Left cardiac atrium (tissue), 4 donors: ENCODE results near the gene LSM3. TPM values are rescaled to one million over a fixed set of nuclear protein-coding genes. Genes with fewer than 3 reads are reported as not detected.

Experiments used
- ATAC-seq, 2 donors: fragments of 200-7000 bp; cut with Tn5 transposase; one replicate each; pipeline ENCODE4 v1.9.1; 2020; ENCODE audit warnings: mild to moderate bottlenecking in 2 of 2, moderate library complexity in 2 of 2
- DNase-seq: peaks from one replicate; pipeline ENCODE4 v3.0.0-alpha.2; 2020
- intact Hi-C, 2 donors: fragments of 100-400 bp; cut with DNase I; formaldehyde crosslinking; loops; one replicate each; pipeline versions ENCODE4 v1.14.1 to v1.15.1; 2022 to 2023
- total RNA-seq, 2 donors: library from RNA; stranded (reverse); fragmentation: NEBNext Ultra II Directional; extraction: Animal tissue kit (Norgen Biotek cat#: 25700); gene quantifications; one replicate each; pipeline ENCODE4 v1.2.1, GENCODE V29; 2021
- donor health status: DM: no; HTN: yes; CAD: no.
- donor health status: DM: no; HTN: yes; CAD: no; lungs with severe emphysema.
- donor health status: DM: yes; HTN: yes; CAD: no.
- donor health status: Dilated cardiomyopathy.

Gene LSM3
- total RNA-seq, 2 donors from 2014 or later = 15.8 to 17.5 TPM

DNA sequence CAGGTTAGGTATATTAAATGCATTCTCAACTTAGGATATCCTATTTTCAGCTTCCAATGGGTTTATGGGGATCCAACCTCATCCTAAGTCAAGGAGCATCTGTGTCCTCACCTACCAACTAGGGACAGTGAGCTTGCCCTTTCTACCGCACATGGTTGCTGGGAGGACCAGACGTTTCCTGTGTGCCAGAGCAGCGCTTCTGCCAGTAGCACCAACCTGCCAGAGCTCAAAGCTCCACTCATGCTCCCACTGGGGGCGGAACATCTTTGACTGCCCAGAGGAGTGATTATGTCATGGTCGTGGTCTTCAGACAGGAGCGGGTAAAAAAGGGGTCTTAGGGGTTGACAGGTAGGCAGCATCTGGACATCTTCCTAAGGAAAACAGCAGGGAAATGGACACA is 25.0 kb upstream of the LSM3 start:
- intact Hi-C loops = no loop called here
- no peak for DNase-seq
- ATAC-seq = no peak

DNA sequence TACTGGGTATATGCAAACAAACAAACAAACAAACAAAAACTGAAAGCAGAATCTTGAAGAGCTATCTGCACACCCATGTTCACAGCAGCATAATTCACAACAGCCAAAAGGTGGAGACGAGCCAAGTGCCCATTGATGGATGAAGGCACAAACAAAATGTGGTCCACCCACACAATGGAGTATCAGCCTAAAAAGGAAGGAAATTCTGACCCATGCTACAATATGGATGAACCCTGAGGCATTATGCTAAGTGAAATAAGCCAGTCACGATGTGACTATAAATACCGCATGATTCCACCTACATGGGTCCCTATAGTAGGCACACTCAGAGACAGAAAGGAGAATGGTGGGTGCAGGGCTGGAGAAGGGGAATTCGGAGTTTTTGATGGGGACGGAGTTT is 24.3 kb upstream of the LSM3 start:
- DNase-seq = no peak
- no peak for ATAC-seq
- intact Hi-C loops = no loop called here

DNA sequence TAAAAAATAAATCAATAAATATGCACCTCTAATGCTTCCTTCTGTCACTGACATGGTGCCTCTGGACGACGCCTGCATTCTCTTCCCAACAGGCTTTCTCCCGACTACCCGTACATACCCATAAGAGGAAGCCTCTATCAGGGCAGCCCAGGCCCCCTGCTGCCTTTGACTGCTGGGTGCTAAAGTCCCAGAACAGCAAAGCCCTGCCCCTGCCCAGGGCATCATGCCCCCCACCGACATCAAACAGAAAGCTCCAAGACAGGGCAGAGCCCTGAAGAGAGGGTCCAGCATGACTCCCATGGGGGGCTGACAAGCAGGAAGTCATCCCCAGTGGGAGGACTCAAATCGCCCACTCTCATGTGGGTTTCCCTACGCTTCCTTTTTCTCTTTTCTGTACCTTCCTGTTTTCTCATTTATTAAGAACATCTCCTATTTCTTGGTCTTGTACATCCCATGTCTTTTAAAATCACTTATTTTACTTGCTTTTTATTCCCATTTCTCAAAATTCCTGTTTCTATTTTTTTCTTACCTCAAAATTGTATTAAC is 23.6 kb upstream of the LSM3 start:
- intact Hi-C loops = no loop called here
- ATAC-seq = no peak
- no peak for DNase-seq

DNA sequence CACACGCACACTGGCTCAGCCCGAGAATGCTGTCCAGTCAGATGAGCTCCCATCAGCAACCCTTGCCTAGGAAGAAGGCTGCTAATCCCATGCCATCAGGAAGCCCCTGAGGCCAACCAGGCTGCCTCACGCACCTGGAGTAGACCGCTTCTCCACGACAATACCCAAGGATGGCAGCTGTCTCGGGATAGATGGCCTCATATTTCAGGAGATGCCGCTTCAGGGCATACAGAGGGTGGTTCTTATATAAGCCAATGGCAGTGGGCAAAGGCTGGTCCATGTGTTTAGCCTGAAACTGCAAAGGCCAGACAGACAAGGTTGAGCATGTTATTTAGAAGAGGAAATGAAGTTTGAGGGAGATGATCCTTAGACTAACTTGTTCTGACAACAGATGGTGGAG is 22.4 kb upstream of the LSM3 start:
- no peak for DNase-seq
- no peak for ATAC-seq
- intact Hi-C loops = no loop called here

DNA sequence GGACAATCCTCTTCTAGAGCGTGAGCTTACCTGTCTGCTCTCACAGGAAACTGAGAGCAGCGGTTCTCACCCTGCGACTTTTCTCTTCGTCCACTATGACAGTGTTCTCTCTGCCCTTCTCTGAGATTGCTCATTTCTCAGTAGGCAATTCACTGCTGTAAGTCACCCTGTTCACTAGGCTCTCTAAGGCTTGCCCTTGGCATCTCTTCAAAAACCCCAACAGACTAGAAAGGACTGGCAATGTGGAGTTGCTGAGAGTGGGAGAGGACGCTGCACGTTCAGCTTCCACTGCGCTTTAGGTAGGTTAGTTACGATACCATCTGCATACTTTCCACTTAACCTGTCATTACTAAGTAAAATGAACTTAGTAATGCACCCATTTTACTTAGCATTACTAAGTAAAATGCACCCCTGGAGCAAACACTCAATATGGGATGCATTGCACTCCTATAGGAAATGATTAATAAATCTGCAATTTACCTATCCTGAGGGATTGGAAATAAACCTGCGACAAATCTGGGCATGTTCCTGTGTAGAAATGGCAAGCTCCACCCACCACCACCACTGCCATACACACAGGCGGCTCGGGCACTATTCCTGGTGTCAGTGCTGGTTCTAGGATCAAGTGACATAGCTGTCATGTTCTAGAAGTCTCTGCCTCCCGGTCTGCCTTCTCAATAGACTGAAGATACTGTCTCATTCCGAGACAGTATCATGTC is 21.6 kb upstream of the LSM3 start:
- intact Hi-C loops = no loop called here
- ATAC-seq = no peak

DNA sequence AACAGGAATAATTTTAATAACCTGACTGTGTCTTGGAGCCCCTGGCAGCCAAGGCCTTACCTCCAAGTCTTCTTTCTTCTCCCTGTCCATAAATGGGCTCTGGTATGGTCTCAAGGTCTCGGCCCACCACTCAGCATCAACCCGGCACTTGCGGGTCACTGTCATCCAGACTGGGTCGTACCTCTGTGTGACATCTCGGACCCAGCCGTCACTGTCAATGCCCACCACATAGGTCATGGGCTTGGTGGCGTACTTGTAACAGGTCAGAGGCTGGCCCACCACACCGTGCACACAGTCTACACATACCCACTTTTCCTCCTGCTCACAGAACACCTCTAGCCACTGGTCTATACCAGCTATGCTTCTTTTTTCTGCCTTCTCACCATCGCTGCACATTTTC is 20.7 kb upstream of the LSM3 start:
- ATAC-seq = no peak
- DNase-seq = no peak
- intact Hi-C loops = no loop called here

More for the DNA sequence above, 21.6 kb upstream of the LSM3 start:
- no peak for DNase-seq

DNA sequence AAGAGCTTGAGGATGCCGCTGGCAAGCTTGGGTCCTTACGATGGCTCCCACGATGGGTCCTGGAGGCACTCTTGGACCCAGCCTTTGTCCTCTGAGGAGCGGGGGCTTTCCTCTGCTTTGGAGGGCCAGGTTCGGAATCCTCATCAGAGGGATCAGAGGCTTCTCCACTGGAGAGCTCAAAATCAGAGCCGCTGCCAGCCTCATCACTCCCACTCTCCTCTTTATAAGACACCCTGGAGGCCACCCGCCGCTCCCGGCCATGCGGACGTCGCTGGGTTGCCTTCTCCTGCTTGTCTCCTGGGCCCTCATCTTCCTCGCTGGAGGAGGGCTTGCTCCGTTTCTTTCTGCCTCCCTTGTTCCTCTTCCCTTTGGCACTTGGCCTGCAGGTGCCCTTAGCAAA is 20.2 kb upstream of the LSM3 start:
- intact Hi-C loops = no loop called here
- ATAC-seq (no peak), DNase-seq (no peak)

DNA sequence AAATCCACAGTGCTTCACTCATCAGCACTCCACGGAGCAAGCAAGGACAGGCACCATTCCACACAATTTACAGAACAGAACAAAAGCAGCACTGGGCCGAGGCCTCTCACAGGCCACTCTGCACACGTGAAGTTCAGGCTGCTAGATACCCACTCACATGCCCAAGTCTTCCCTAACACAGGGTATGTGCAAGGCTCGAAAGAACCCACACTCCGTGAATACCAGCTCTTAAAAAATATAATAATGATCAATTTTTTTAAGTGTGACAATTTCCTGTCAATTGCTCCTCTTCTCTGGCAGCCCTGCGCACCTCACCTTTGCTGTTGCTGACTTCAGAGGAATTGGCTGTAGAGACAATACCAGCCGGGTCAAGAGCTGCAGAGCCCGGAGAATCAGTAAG is 19.2 kb upstream of the LSM3 start:
- ATAC-seq (no peak), DNase-seq (no peak)
- intact Hi-C loops = no loop called here

DNA sequence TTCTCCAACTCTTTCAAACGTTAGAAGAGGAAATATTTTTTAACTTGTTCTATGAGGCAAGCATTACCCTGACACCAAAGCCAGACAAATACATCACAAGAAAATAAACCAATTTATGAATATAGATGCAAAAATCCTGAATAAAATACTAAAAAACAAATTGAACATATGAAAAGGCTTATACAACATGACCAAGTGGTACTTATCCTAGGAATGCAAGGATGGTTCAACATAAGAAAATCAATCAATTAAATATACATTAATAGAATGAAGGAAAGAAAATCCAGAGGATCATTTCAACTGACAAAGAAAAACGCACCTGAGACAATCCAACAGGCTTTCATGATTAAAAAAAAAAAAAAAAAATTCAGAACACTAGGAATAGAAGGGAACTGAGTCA is 17.3 kb upstream of the LSM3 start:
- ATAC-seq = no peak
- intact Hi-C loops = no loop called here
- DNase-seq = no peak

DNA sequence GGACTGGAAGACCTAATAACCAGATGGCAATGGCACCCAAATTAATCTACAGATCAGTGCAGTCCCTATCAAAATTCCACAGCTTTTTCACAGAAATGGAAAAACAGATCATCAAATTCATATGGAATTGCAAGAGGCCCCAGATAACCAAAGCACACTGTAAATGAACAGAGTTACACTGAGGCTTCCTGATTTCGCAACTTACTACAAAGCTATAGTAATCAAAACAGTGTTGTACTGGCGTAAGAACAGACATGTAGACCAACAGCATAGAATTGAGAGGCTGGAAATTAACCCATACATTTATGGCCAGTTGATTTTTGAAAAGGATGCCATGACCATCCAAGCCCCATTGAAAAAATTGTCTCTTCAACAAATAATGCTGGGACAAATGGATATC is 16.4 kb upstream of the LSM3 start:
- intact Hi-C loops = no loop called here
- ATAC-seq (no peak), DNase-seq (no peak)

DNA sequence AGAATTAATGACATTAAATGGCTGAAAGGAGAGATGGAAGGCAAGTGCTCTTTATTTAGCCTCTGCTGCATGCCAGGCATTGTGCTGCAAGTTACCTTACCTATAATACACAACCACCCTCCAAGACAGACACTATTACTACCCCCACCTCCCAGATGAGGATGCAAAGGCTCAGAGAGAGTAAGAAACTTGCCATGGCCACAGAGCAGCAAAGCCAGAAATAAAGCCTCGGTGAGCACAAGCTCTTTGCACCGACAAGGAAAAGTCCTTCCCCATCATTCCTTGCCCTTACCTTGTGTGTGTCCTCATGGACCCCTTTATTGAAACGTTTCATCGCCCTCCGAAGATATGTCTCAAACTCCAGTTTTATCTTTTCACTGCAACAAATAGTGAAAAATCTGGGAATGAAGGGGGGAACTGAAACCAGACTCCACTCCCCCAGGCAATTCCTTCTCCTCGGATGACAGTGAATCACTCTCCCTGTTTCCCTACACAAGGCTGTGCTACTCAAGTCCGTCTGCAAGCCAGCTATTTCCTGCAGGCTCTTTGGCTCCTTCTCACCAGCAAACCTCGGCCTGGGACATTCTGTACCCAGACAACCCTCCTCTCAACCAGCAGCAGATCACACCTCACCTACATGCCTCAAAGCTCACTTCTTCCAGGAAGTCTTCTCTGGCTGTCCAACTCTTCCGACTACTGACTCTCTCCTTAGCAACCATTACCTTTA is 11.6 kb upstream of the LSM3 start:
- ATAC-seq (no peak), DNase-seq (no peak)
- intact Hi-C loops = no loop called here

DNA sequence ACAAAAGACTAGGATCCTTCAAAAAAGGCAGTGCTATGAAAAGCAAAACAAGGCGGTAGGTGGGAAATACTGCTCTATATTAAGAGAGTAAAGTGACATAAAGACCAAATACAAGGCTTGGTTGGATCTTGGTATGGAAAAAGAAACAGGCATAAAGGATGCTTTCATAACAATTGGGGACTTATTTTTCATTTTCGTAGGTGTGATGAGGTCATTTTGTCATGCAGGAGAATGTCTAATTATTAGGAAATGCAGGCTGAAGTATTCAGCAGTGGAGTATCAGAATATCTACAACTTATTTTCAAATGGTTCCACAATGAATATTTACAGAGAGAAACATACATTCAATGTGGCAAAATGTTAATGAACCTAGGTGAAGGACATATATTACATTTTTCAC is 9.2 kb upstream of the LSM3 start:
- DNase-seq (no peak), ATAC-seq (no peak)
- intact Hi-C loops = no loop called here

DNA sequence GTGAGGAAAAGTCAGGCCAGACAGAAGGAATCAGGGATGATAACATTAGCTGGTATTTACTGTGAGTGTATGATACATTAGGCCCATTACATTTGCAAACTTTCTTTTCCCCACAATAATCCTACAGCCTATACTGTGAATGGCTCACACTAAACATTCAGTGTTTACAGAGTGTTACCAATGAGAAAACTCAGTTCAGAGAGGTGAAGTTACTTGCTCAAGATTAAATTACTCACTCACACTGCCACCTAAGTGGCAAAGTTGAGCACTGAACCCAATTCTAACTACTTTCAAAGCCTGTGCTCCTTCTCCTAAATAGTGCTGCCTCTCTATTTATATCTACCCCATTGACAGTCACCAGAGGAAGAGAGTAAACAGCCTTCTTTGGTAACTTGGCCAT is 8.7 kb upstream of the LSM3 start:
- DNase-seq (no peak), ATAC-seq (no peak)
- intact Hi-C loops = no loop called here

DNA sequence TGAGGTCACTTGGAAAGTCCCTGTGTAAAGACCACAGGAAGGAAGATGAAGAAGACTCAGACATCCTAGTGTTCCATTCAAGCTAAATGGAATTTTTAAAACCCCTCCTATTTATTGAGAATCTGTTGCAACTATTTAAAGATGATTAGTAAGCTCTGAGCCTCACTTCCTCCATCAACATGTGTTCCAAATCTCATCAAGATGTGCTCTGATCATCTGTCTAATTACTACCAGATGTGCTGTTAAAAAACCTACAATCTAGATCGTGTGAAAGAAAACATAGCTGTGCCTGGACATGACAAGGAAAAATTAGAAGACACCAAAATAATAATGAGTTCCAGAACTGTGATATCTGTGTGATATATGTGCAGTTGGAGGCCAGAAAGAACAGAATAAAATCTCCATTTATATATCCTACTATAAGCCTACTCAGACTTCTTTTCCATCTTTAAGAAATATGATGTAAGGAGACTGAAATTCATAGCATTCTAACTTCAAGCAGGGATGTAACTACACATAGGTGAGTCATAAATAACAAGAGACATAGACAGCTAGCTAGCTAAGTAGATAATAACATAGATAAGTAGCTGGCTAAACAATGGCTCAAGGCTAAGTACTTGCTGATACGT is 8.0 kb upstream of the LSM3 start:
- DNase-seq (no peak), ATAC-seq (no peak)
- intact Hi-C loops = no loop called here

DNA sequence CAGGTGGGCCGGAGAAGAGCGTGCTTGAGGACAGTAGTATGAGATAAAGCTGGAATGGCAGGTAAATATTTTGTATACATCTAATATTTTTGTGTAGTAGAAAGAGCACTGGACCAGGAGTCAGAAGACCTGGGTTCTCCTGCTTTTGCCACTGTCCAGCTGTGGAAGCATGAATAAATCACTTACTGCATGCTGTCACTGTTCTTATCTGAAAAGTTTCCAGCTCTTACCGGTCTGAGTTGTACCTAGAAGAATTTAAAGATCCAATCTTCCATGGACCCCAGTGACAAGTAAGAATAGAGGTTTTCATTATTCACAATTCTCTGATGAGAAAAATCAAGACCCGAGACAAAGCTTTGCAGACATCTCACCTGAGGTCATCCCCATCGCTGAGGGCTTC is 6.1 kb upstream of the LSM3 start:
- intact Hi-C loops = no loop called here
- DNase-seq (no peak), ATAC-seq (no peak)

DNA sequence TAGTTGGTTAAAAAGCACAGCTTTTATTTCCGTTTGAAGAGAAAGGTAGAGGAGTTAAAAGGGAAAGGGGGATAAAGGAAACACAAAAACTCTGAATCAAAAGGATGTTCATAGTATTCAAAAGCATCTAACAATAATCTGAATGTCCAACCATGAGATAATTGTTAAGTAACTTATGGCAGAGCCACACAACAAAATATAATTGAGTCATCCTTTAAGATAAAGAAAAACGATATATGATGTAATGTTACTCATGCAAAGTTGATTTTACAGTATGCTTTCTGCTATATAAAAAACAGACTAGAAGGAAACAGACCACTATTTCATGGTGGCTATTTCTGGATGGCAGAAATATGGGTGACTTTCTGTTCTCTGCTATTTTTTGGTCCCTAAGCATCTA is 4.1 kb upstream of the LSM3 start:
- intact Hi-C loops = no loop called here
- ATAC-seq = no peak

DNA sequence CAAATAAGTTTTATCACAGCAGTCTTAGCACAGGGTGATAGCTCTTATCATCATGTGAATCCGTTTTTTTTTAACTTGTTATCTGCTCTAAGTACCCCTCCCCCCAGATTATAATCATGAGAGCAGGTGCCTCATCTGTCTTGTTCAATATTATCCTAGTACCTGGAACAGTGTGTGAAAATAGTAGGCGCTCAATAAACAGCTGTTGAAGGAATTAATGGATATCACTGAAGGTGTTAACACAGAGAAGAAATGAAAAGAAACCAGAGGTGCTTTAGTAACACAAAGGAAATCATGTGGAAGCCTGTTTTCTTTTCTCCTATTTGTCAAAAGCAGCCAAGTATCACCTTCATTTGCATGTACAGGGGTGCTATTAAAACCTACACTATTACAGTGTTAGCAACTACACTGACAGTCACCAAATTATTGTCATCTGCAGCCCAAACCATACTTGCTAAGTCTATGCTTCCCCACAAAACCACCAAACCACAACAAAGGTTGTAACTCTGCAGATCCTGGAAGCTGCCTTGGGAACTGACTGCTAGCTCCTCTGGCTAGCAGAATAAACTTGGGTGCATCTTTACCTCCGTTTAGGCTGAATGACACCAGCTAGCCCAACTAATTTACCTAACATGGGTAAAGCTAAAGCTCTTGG is 3.1 kb upstream of the LSM3 start:
- intact Hi-C loops = loop anchor here (5.0 kb wide), 3 partner anchors 43 to 518 kb away; partner anchors contain the start of gene TMEM43 (in 1 of the 2)
- DNase-seq = no peak
- ATAC-seq = no peak

More for the DNA sequence above, 4.1 kb upstream of the LSM3 start:
- DNase-seq = no peak

DNA sequence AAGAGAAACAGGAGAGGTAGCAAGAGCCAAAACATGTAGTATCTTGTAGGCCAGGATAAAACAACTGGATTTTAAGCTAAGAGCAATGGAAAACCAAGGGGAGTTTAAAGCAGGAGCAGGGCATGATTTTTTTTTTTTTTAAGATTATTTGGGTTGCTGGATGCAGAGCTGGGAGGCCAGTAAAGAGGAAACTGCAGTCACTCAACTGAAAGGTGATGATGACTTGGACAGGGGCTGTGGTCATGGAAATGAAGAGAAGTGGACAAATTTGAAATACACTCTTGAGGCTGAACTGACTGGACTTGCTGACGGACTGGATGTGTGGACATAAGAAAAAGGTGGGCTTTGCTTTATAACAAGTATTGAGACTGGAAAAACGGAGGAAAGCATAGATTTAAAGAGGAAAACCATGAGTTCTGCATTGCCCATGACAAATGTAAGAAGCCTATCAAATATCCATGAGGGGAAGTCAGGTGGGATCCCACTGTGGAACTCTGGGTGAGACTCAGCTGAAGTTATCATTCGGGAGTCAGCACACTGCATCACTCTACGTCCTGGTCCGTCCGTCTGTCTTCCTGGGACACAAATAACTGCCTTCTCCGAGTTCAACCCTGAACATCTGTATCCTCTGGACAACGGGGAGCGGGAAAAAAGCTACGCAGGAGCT is 904 bp upstream of the LSM3 start:
- peak in 1 of 2 donors; percentile 68 for ATAC-seq
- DNase-seq = no peak
- intact Hi-C loops = loop anchor here (5.0 kb wide), 3 partner anchors 45 to 520 kb away; partner anchors contain the start of gene TMEM43 (in 1 of the 2)

DNA sequence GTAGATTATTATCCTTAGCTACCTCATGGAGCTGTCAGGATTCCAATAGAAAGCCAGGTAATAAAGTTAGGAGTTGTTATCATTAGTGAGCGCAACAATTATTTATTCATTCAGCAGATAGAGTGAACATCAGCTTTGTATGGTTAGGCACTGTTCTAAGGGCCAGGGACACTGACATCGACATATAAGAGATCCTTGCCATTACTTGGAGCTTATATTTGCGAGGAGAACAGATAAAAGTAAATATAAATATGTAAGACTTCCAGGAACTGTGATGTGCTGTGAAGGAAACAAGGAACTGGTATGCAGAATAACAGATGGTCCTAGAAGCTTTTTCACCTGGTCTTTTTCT is 473 bp downstream of the LSM3 start:
- ATAC-seq (no peak), DNase-seq (no peak)
- intact Hi-C loops = loop anchor here (5.0 kb wide), 3 partner anchors 47 to 522 kb away; partner anchors contain the start of gene TMEM43 (in 1 of the 2)
